GM21390 (cell line): Measurements from ENCODE around the gene DTX3.
"Not testable (repeated sequence)": the region's sequence is repeated elsewhere in the genome, so short reads cannot be mapped to it uniquely, and the experiment has no call there.

Source experiments
- ATAC-seq: cut with Tn5 transposase; IDR thresholded peaks from one replicate; pipeline ENCODE4 v1.9.1; 2021; ENCODE audit not compliant: unreplicated experiment

DTX3 gene

GRCh38 chr12:57631566-57632072, 27.0 kb downstream of the DTX3 start:
- ATAC-seq: no peak

GRCh38 chr12:57632073-57632957, 27.7 kb downstream of the DTX3 start:
- no peak for ATAC-seq

GRCh38 chr12:57632958-57633840, 28.6 kb downstream of the DTX3 start, which contains the start of gene B4GALNT1:
TSS of gene B4GALNT1 (minus strand) at chr12:57633201. CDS start at chr12:57632132, 1,069 bp downstream.
- ATAC-seq: peak; percentile 83

- ATAC-seq: not testable (repeated sequence)
Measured at GRCh38 chr12:57636731-57637130, 32.1 kb downstream of the DTX3 start.

- no peak for ATAC-seq
Measured at GRCh38 chr12:57637364-57637763, 32.7 kb downstream of the DTX3 start.

GRCh38 chr12:57638096-57638495, 33.5 kb downstream of the DTX3 start:
- ATAC-seq: no peak

- ATAC-seq: no peak
Measured at GRCh38 chr12:57640175-57641042, 35.8 kb downstream of the DTX3 start.

- ATAC-seq: no peak
Measured at GRCh38 chr12:57641699-57642442, 37.2 kb downstream of the DTX3 start.

- not testable (repeated sequence) for ATAC-seq
Measured at GRCh38 chr12:57645990-57646658, 41.5 kb downstream of the DTX3 start.

- not testable (repeated sequence) for ATAC-seq
Measured at GRCh38 chr12:57646659-57647049, 42.0 kb downstream of the DTX3 start.

- ATAC-seq: no peak
Measured at GRCh38 chr12:57654042-57654441, 49.4 kb downstream of the DTX3 start.

GRCh38 chr12:57655541-57656240, 51.1 kb downstream of the DTX3 start:
- ATAC-seq: no peak

GRCh38 chr12:57656408-57656807, 51.8 kb downstream of the DTX3 start:
- not testable (repeated sequence) for ATAC-seq

- no peak for ATAC-seq
Measured at GRCh38 chr12:57657744-57658143, 53.1 kb downstream of the DTX3 start.

GRCh38 chr12:57658890-57659289, 54.3 kb downstream of the DTX3 start:
- no peak for ATAC-seq
